GM04504 (cell line): ENCODE measurements around the gene MTCL3.

Source experiments
- DNase-seq: peaks from one replicate; pipeline ENCODE4 v3.0.0-alpha.2; 2012; ENCODE audit warnings: low read depth

Gene MTCL3

DNA sequence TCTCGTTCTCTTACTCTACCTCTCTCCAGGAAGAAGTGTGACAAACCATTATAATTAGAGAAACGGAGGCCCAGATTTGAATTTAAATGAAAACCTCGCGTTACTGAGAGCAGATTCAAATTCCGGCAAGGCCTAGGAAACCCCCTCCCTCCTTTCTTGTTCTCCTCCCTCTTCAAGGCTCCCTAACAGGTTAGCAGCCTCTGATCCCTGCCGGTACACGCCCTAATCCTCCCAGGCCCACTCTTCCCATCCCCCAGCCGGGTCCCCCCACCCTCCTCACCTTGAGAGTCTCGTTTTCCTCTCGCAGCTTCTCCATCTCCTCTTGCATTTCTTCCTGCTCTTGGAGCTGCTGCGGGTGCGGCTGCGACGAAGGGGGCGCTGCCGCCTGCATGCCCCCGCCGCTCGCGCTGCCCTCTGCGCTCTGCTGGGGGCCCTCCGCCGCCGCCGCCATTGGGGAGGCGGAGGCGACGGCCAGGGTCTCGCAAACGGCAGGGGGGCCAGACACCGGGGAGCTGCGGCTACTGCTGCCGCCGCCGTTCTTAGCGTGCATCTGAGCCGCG lies 3.8 kb downstream of the MTCL3 start:
- DNase-seq, result no peak

DNA sequence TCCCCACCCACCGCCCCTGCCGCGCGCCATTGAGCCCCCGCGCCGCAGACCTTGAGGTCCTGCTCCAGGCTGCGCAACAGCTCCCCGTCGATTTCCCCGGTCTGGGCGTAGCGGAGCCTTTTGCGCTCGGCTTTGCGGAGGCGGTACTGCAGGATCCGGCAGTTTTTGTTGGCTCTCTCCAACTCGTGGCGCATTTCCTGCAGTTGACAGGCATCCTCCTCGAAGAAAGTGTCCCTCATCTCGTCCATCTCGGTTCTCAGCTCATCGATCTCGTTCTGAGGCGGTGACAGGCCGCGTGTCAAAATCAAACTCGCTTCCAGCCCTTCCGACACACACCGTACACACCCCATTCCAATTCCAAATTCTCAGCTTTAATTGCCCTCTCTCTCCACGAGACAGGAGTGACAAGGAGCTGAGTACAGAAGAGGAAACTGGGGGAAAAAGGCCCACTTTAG lies 4.3 kb downstream of the MTCL3 start:
- DNase-seq, result no peak

DNA sequence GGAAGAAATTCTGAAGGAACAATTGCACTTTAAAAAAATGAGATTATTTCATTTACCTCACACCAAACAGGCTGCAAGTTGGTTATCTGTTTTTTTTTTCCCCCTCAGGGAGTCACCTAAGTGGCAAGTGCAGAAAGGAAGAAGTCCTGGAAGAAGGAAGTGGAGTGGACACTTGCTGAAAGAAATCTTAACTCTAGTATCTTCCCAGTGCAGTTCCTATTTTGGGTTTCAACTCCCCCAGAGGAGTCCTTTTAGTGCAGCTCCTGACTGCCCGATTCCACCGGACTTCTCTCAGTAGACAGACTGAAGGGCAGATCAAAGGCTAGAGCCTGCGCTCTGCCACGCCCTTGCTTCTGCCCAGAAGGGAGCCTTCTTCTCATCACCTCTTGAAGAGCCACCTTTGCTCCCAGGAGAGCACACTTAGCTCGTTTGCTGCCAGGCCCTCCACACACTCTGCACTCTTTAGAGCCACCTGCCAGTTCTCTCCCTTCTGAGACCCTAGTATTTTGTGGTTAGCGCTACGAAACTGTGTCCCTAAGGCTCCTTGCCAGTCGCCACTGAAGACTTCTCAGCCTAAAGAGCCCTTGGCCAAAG lies 4.9 kb downstream of the MTCL3 start:
- no peak for DNase-seq

DNA sequence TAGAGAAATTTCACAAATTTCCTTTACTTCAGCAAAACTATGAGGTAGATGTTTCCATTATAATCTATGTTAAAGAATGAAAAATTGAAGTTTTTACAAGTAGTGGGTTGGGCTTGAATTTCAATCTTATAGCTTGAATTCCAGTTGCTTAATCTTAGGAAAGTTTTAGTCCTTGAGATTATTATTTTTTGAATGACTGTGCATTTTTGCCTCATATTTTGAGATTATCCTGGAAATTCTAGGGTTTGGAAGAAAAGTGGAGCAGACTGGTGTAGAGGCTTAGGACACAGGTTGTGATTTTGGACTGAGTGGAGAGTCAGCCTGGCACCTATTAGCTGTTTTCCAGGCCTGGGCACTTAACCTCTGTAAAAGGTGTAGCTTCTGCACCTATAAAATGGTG lies 5.7 kb downstream of the MTCL3 start:
- no peak for DNase-seq

- DNase-seq, result no peak
Observed at GRCh38 chr6:127510876-127511275, 8.3 kb downstream of the MTCL3 start.

DNA sequence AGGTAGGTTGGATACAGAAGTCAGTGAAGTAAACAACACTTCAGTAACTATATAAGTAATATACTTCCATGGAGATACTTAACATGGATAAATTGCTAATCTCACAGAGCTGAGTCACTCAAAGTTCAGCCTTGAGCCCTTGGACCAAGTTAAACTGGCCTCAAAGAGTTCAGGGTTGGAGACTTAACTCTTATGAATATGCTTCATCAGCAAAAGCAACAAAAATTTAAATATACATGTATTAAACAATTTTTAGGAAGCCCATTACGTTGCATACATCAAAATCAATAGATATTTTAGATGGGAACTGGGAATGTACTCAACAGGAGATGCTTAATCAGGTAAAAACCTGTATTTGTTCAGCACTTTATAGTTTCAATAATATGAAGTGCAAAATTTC lies 12.2 kb downstream of the MTCL3 start:
- no peak for DNase-seq

- no peak for DNase-seq
Observed at GRCh38 chr6:127503022-127503421, 16.1 kb downstream of the MTCL3 start.

DNA sequence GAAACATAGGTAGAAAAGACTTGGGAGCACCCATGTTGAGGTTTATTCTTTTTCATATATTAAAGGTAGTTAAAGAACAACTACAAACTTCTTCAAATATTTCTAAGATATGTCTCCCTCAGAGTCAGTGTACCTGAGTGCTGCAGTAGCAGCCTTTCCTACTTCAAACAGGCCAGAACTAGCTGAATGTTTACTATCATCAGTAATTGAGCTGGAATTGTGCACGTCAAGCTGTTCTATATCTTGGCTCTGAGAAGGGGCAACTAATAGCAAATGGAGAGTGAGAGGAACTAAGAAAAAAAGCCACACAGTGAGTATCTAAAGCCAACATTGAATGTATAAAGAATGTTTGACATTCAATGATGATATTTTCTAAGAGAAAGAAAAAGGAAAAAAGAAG lies 21.7 kb downstream of the MTCL3 start:
- no peak for DNase-seq

- DNase-seq, result no peak
Observed at GRCh38 chr6:127496471-127496870, 22.7 kb downstream of the MTCL3 start.

GRCh38 chr6:127494240-127494767 lies 24.8 kb downstream of the MTCL3 start:
- DNase-seq, result no peak

DNA sequence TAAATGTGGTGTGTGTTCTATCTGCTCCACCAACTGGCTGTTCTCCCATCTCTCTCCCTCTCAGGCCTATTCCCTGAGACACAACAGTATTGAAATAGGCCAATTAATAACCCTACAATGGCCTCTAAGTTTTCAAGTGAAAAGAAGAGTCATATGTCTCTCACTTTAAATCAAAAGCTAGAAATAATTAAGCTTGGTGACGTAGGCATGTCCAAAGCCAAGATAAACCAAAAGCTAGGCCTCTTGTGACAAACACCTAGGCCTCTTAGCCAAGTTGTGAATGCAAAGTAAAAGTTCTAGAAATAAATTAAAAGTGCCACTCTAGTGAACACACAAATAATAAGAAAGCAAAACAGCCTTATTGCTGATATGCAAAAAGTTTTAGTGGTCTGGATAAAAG lies 29.9 kb downstream of the MTCL3 start:
- no peak for DNase-seq

- DNase-seq, result no peak
Observed at GRCh38 chr6:127486934-127487333, 32.2 kb downstream of the MTCL3 start.

GRCh38 chr6:127484212-127484863 lies 34.8 kb downstream of the MTCL3 start:
- DNase-seq, result no peak

DNA sequence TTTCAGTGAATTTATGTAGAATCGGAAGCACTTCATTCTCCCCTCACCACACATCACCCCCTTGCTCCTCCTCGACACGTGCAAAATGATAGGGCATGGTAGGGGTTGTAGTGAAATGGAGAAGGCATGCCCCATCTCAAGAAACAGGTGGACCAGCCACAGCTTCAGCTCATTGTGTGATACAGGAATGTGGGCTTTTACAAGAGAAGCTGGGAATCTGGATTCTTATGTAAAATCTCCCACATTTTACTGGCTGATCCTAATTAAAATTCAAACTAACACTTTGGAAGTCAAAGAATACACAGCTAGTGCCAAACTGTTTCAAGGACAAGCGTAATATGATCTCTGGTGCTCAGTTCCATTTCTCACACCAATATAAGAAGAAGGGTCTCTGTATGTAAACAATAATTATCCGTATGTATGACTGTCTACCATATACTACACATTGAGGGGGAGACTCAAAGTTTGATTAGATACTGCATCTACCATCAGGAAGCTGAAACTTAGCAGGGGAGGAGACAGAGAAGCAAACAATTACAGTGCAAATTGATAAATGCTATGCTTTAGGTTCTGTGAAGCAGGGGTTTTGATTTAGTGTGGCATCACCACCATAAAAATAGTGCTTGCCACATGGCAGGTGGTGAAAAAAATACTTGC lies 35.6 kb downstream of the MTCL3 start:
- no peak for DNase-seq

DNA sequence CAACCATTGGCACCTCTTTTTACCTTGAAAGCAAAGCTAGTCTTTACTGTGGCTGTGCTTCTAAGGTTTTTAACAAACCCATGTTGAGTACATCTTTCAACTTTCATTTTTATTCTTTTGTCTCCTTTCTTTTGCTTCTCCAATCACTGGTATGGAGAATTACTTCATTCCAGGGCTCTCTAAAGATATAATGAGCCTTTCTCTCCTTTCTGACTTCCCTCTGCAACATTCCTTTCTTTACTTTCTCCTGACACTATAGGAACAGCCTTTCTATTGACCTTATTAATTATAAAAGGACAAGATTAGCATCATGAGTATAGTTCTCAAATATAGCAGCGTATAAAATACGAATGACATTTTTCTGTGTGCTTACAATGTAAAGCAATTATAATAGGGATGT lies 36.8 kb downstream of the MTCL3 start:
- no peak for DNase-seq

GRCh38 chr6:127481628-127482027 lies 37.5 kb downstream of the MTCL3 start:
- no peak for DNase-seq

DNA sequence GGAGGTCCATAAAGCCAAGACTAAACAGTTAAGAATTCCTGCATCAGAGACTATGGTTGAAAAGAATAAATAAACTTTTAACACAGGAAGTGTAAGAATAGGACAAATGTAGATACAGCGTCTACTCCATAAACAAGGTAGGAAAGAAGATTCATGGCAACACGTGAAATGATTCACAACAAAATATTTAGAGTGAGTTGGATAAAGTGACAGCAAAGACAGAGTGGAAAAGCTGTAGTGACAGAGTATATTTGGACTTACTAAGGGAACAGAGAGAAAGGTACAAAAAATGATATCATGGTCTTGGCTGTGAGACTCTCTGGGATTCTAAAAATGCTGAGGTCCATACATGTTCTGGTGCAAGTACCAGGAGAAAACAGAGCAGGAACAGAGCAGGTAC lies 38.0 kb downstream of the MTCL3 start:
- DNase-seq, result no peak

DNA sequence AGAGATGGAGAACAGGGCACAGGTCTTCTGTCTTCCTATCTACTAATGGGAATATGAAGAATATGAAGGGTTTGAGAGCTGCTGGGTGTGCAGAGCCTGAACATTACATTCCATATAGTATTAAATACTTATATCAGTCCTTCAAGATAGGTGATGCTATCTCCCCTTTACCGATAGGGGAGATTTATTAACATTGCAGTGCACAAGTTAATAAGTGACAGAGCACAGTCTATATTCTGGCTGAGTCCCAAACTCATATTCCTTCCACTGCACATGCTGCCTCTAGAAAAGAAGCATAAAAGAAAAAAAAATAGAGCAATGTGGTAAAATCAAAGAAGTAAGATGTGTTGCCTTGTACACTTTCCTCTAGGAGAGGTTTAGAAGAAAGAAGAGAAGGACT lies 41.5 kb downstream of the MTCL3 start:
- DNase-seq, result no peak

DNA sequence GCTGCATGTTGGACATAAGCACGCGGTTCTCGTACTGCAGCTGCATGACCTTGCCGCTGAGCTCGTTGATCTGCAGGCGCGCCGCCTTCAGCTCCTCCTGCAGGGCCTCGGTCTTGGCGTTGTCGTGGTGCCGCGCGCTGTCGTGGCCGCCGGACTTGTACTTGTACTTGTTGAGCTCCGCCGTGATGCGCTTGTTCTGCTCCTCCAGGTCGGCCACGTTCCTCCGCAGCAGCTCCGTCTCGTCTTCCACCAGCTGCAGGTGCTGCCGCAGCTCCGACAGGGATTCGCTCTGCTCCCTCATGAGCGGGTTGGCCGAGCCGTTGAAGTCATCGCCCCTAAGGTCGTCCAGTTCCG lies 43.3 kb downstream of the MTCL3 start:
- DNase-seq, result no peak

DNA sequence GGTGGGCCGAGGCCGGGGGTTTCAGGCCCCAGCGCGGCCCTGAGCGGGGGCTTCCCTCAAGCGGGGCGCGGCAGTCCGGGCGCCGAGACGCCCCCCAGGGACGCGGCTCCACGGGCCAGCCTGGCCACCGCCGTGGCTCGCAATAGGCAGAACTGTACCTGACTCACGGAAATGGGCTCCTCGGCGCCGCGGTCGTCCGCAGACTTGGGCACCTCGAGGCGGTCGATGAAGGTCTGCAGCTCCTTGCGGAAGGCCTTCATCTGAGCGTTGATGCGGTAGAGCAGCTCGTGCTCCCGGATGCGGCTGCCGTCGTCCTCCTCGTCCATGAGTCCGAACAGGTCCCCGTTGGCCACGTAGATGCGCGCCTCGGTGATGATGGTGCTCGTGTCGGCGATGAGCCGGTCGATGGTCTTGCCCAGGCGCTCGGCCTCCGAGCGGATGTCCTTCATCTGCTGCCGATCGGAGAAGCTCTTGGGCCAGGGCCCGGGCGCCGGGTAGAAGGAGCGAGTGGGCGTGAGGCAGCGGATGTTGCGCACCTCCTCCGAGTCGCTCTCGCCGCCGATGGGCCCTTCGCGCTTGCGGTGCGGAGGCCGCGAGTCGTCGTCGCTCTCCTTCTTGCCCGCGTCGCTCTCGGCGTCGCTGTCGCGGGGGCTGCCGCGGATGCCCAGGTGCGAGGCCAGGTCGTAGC lies 43.9 kb downstream of the MTCL3 start:
- DNase-seq, result no peak

DNA sequence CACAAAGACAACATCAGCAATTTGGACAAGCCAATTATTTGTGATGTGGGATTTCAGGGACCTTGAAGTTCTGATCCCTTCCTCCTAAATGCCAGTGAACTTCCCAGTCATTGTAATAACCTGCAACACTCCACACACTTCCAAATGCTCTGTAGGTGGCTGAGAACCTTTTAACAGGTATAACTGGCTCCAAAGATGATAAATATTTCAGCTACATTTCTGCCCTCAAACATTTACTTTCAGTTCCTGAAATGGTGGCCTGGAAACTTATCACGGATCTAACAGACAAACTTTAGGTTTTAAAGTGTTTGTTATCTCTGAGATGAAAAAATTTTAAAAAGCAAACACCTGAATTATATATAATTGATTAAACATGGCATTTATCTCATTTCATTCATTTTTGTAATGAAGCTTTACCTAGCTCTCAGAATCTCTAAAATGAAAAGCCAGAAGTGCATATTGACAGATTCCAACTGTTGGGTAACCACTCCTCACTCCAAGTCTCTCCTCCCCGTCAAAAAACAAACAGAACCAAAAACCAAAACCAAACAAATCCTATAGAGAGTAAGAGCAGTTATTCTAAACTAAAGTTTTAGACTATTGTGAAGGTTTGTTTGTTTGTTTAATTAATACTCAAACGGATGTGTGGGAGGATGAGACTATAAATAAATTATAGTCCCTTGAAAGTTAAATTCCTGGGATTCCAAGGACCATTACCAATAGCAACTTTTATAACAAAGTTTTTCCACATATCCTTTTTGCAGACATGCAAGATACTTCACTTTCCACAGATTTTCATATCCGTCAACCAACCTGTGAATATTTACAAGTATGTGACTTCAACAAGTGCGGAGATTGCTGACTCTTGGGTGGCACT lies 47.5 kb downstream of the MTCL3 start:
- no peak for DNase-seq

DNA sequence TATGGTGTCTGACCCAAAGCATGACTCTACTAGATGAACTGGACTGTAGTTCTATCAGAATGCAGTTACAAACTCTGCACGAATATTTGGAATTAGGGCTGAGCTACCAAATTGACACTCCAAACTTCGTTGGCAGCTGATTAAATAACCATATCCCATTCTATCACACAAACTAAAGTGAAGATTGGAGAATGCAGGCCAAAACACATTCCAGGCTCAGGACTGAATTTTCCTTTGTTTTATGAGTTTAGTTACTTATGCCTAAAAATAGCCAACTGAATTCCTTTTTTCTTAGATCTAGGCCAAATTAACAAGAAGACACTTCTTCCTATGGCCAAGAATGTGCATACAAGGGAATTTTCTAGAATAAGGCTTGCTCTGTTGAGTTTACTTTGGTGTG lies 50.2 kb downstream of the MTCL3 start:
- no peak for DNase-seq
